ENCODE measurements around the gene CRABP2. TPM values are rescaled to one million over a fixed set of nuclear protein-coding genes. Genes with fewer than 3 reads are reported as not detected.
A peak's percentile ranks its signal among the peaks of the same experiment; 100 is the strongest.

Gene CRABP2
- total and polyA plus RNA-seq, 10 of the 15 experiments (the other 5 are each of a cell fraction or from before 2014, with no cell fraction given) = 0.21 to 1.3 (median 0.41) TPM

- peak within 1 kb of the TSS; percentile 100 for H3K4me3 ChIP-seq
- SMC1A ChIA-PET (ENCODE audit: uncharacterized antibody, unreplicated experiment) = interaction anchor here (0.8 to 10.0 kb wide), 18 partner anchors 13 to 271 kb away, joined by 3 to 168 read pairs (median 24); partner anchors contain the start of genes HDGF, INSRR, MRPL24 and NTRK1
- peak within 1 kb of the TSS; percentile 99 for H3K4me2 ChIP-seq (ENCODE audit: control insufficient read depth, insufficient read depth)
- POLR2A ChIA-PET = interaction anchor here (0.5 to 7.0 kb wide), 20 partner anchors 8 to 872 kb away, joined by 3 to 75 read pairs (median 5); partner anchors contain the start of genes HDGF, MRPL24, NAXE and PRCC
- RAD21 ChIA-PET (ENCODE audit: unreplicated experiment) = interaction anchor here (0.5 to 7.1 kb wide), 16 partner anchors 11 to 163 kb away, joined by 3 to 173 read pairs (median 21); partner anchors contain the start of genes HDGF, INSRR, MRPL24 and NTRK1
- H3K9ac ChIP-seq (ENCODE audit: control insufficient read depth, insufficient read depth, low read length) = peak within 1 kb of the TSS; percentile 98
- DNase-seq (ENCODE audit: low read depth, low spot score) = no peak
- H3K79me2 ChIP-seq (ENCODE audit: control insufficient read depth, insufficient read depth, low read length) = peaks cover 69% of the 10 kb centered on the region
- FAIRE-seq = peak; percentile 90
- H2AFZ ChIP-seq (ENCODE audit: control insufficient read depth, low read depth, low read length) = peak within 1 kb of the TSS; percentile 76
- H3K4me1 ChIP-seq (ENCODE audit: control insufficient read depth, insufficient read depth, low read length) = peaks cover 13% of the 10 kb centered on the region
- H3K27ac ChIP-seq (ENCODE audit: control insufficient read depth, insufficient read depth) = peak within 1 kb of the TSS; percentile 91
- in situ Hi-C loops (cut with MboI) = no loop called here
- H3K36me3 ChIP-seq (ENCODE audit: control insufficient read depth in 2 of 2, insufficient read depth in 2 of 2, low read length in 1 of 2) = peaks cover 10 to 18% of the 10 kb centered on the region in 2 experiments
- H3K9me3 ChIP-seq (replicated peaks; ENCODE audit: control insufficient read depth, insufficient read depth, low read length) = no peaks in the 10 kb centered on the region
- CTCF ChIA-PET = interaction anchor here (0.6 to 11.2 kb wide), 25 partner anchors 9 to 312 kb away, joined by 3 to 433 read pairs (median 11); partner anchors contain the start of genes CRABP2, HDGF, INSRR and MRPL24
- peaks cover 7% of the 10 kb centered on the region for H4K20me1 ChIP-seq (ENCODE audit: control insufficient read depth, insufficient read depth)
- peak; percentile 80 for ATAC-seq
- under 1% methylated on average over 37 of the region's 46 CpGs for WGBS (ENCODE audit: insufficient coverage, insufficient replicate concordance, low lambda C conversion rate, missing lambda C conversion rate)
- intact Hi-C loops (cut with micrococcal nuclease; ENCODE audit: unreplicated experiment) = loop anchor here (1.0 to 10.0 kb wide), 5 partner anchors 13 to 103 kb away; partner anchors contain the start of genes MRPL24 and PRCC
- TSS peak; percentile 68 for BruUV-seq (replicated peaks)
- H3K27me3 ChIP-seq (replicated peaks in 1 of 2; ENCODE audit: control insufficient read depth in 2 of 2, insufficient read depth in 2 of 2, low read length in 1 of 2) = no peaks in the 10 kb centered on the region
- peak; percentile 43 for TF ChIP-seq SIX5 (IDR thresholded peaks at IDR 0.05; ENCODE audit: low read depth, low read length, severe bottlenecking)
- peak; percentile 52 for TF ChIP-seq NR2C1 (IDR thresholded peaks at IDR 0.05)
- 0 out of 2 replicates have a peak, but pooled peaks have one; percentile 18 for TF ChIP-seq TARDBP (IDR thresholded peaks at IDR 0.05; ENCODE audit: borderline replicate concordance)
- TF ChIP-seq HSF1 (IDR thresholded peaks at IDR 0.05; ENCODE audit: low read depth, low read length) = no peak
- TF ChIP-seq TAF1 (IDR thresholded peaks at IDR 0.05; ENCODE audit: borderline replicate concordance, low read depth, low read length) = peak; percentile 29; the same call in 1 of the 2 replicates
- peak; percentile 84; the same call in 1 of the 2 replicates for TF ChIP-seq POLR2AphosphoS5 (IDR thresholded peaks at IDR 0.05; ENCODE audit: low read length)
- TF ChIP-seq HCFC1 (IDR thresholded peaks at IDR 0.05; ENCODE audit: low read length) = peak; percentile 40; the same call in 1 of the 2 replicates
- TF ChIP-seq PML (IDR thresholded peaks at IDR 0.05; ENCODE audit: low read length) = peak; percentile 70; the same call in 1 of the 2 replicates
- TF ChIP-seq ELK1 (IDR thresholded peaks at IDR 0.05; ENCODE audit: low read depth, low read length) = peak; percentile 84
- TF ChIP-seq ZBTB33 (IDR thresholded peaks at IDR 0.05) = no peak
- peak; percentile 39; the same call in 1 of the 2 replicates for TF ChIP-seq NKRF (conservative IDR thresholded peaks at IDR 0.05)
- peak in 1 of 2 experiments; percentile 63; a peak in 2 of 4 replicates for TF ChIP-seq ETV6 (conservative IDR thresholded peaks at IDR 0.05 in 1 of 2, IDR thresholded peaks at IDR 0.05 in 1 of 2; ENCODE audit: borderline replicate concordance in 1 of 2, low read depth in 1 of 2)
Observed at GRCh38 chr1:156727926-156728598, 22.7 kb upstream of the CRABP2 start, which contains the start of gene METTL25B. METTL25B (plus strand) TSS chr1:156728469; CDS start chr1:156729105, 636 bp downstream.

All from GM12878 (cell line).